GM21360 (cell line): ENCODE data around the gene DUOX1.

Source experiments
- ATAC-seq: cut with Tn5 transposase; IDR thresholded peaks from one replicate; pipeline ENCODE4 v1.9.1; 2021; ENCODE audit warnings: mild to moderate bottlenecking, moderate library complexity; ENCODE audit not compliant: unreplicated experiment

DUOX1 gene

DNA sequence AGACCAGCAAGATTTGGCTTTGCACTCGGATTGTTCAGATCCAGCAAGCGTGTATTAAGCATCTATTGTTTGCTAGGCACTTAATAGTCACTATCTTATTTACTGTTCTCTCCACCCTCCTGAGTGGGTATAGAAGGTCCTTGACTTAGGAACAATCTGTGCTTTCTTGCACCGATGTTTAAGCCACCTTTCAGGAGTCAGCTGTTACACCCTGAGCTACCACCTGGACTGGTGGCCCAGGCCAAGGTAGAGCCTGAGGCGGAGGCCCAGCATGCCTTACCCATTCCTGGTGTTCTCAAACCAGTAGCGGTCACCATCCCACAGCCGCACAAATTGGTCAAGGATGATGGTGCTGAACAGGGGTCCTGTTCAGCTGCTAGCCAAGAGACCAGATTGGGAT lies 10.0 kb downstream of the DUOX1 start:
- ATAC-seq = no peak

DNA sequence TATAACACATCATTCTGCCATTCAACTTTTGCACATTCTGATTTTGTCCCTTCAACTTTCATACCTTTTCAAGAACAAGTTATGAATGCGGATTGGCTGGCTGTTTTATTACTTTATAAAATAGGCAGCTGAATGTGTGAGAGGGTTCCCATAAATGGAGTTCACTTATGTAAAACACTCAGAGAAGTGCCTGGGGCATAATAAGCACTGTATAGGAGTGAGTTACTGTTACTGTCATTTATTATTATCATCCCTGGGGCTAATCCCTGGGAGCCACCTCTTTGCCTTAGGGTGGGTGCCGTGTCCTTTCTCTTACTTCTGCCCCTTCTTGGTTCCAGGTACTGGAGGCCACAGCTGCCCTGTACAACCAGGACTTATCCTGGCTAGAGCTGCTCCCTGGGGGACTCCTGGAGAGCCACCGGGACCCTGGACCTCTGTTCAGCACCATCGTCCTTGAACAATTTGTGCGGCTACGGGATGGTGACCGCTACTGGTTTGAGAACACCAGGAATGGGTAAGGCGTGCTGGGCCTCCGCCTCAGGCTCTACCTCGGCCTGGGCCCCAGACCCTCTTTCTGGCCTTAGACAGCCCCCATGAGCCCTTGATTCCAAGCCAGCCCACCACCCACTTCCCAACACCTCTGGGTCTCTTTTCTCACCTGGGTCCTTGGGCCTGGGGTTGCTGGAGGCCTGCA lies 10.9 kb downstream of the DUOX1 start:
- ATAC-seq = no peak

DNA sequence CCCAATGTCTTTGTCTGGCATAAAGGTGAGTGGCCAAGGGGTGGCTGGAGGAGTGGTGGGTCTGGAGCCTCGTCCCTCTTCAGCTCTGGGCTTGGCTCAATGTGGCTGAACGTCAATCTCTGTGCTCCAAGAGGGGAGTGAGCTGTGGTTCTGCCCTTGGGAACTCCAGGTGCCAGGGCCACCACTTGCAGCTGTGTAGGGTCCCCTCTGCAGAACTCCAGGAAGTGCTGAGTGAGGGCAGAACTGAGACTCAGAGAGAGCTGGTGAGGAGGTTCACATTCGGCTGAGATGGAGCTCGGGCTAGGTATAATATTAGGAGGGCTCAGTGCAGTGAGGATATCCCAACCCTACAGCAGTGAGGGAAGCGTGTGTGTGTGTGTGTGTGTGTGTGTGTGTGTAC lies 11.6 kb downstream of the DUOX1 start:
- no peak for ATAC-seq

- no peak for ATAC-seq
These were observed 13.3 kb downstream of the DUOX1 start for GRCh38 chr15:45143056-45143455.

DNA sequence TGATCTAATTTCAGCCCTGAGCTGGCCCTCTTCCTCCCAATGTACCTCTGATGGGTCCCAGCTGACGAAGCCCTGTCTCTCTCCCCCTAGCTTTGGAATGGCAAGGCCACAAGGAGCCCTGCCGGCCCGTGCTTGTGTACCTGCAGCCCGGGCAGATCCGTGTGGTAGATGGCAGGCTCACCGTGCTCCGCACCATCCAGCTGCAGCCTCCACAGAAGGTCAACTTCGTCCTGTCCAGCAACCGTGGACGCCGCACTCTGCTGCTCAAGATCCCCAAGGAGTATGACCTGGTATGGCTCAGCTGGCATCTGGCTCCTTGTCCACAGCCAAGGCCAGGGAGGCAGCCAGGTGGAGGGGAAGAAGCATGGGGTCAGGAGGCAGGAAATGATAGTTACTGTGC lies 14.2 kb downstream of the DUOX1 start:
- ATAC-seq = no peak

DNA sequence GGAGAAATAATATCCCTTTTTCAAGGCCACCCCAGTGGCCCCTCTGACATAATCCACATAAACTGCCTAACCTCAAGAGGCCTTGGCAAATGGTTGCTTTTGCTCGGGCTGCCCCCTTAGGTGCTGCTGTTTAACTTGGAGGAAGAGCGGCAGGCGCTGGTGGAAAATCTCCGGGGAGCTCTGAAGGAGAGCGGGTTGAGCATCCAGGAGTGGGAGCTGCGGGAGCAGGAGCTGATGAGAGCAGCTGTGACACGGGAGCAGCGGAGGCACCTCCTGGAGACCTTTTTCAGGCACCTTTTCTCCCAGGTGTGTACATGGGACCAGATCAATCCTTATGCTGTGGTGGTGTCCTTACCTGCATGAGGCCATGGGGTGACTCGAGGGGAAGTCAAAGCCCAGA lies 15.0 kb downstream of the DUOX1 start:
- no peak for ATAC-seq

GRCh38 chr15:45146405-45146804 lies 16.6 kb downstream of the DUOX1 start:
- no peak for ATAC-seq

DNA sequence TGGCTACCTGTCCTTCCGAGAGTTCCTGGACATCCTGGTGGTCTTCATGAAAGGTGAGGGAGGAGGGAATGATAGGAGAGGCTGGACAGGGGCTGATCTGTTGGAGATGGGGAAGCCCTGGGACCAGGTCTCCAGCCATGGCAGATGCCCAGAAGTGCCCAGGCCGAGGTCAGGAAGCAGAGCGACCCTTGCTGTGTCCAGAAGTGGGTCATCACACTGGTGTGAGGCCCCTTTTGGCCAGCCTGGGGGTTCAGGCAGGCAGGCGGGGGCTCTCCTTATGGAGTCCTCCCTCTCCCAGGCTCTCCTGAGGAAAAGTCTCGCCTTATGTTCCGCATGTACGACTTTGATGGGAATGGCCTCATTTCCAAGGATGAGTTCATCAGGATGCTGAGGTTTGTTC lies 17.8 kb downstream of the DUOX1 start:
- ATAC-seq = no peak

- ATAC-seq = no peak
These were observed 18.6 kb downstream of the DUOX1 start for GRCh38 chr15:45148076-45149059.

- no peak for ATAC-seq
These were observed 19.3 kb downstream of the DUOX1 start for GRCh38 chr15:45149060-45149459.

DNA sequence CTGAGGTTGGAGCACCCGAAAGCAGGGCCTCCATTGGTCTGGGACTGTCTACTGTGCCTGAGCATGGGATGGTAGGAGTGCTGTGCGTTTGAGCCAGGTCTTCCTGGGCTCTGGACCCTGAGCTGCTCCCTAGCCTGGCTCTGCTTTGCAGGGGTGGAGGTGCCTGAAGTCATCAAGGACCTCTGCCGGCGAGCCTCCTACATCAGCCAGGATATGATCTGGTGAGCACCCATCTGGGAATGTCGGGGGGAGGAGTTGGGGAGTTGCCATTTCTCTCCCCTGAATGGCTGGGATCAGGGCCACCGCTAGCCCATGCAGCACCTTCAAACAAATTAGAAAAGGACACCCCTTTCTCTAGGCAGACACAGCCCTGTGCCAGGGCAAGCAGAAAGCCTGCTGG lies 20.7 kb downstream of the DUOX1 start:
- ATAC-seq = no peak

GRCh38 chr15:45150997-45151396 lies 21.2 kb downstream of the DUOX1 start:
- no peak for ATAC-seq

DNA sequence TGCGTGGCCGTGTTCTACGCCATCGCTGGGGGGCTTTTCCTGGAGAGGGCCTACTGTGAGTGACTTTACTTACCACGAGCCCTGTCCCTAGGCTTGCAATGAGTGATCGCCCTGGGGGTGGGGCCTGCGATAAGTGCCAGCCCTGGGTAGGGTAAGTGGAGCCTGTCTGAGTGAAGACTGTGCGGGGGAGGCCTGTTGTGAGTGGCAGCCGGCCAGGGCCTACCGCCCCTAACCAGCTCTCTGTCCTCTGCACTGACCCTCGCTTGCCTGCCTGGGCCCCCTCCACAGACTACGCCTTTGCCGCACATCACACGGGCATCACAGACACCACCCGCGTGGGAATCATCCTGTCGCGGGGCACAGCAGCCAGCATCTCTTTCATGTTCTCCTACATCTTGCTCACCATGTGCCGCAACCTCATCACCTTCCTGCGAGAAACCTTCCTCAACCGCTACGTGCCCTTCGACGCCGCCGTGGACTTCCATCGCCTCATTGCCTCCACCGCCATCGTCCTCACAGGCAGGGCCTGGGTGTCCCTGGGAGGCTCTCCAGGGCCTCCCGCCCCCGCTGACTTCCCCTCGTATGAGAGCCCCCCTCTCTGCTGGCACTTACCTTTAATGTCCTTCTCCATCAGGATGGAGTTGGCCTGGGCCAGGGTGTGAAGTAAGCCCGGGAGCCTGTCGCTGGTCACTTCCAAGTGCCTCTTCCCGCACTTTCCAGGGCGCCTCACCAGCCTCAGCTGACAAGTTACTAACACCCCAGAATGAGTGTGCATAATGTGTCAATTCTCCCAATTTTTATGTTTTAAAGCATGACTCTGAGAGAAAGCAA lies 22.4 kb downstream of the DUOX1 start:
- ATAC-seq = no peak

DNA sequence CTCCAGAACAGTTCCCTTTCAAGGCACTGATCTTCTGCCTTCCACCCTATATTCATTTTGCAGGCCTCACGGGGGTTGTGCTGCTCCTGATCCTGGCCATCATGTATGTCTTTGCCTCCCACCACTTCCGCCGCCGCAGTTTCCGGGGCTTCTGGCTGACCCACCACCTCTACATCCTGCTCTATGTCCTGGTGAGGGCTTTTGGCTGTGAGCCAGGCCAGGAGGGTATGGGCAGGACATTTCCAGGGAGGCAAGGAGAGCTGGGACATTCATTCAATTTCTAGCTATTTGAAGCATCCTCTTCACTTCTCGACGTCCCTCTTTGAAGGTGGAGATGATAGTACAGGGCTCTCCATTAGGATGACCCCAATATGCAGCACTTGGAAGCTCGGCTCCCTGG lies 25.9 kb downstream of the DUOX1 start:
- ATAC-seq = no peak

DNA sequence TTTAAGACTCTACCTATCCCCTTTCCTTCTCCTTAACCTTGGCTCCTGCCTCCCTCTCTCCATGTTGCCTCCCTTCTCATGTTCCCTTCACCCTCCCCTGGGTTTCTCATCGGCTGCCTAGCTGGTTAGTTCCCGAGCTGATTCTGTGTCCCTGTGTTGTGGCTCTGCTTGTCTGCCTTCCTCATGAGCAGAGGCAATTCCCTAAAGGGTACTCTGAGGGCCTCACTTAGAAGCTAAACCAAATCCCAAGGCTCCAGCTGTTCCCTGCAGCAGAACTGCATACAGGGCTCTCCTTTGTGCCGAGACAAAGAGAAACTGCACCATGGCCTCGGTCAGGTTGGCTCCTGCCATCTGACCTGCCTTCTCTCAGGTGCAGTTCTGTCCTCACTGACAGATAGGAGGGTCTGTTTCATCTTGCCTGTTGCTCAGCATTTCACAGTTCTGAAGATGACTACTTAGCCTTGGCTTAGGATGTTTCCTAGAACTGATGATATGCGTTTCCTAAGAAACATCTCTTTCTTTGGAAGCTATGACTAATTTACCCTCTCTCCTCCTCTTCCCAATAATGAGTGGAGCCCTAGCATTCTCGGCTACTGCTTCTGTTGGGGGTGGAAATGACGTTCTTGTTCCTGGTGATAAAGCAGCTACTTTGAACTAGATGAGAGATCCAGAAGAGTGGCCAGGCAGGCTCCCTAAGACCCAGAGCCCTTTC lies 27.1 kb downstream of the DUOX1 start:
- ATAC-seq = no peak

DNA sequence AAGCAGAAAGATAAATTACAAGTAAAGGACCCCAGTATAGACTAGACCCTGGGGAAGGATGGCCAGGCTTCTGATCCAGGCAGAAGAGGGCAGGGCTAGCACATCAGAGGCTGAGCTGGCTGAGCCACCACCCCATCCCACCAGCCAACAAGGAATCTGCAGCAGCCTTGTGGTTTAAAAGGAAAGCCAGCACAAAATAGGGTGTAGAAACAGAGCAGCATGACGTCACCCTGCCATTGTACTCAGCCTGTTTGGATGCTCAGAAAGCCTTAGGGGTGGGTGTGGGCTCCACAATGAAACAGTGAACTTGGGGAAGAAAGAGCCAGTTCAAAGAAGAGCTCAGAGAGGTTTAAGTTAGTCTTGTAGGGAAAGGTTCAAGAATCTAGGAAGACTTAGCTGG lies 28.2 kb downstream of the DUOX1 start:
- no peak for ATAC-seq

GRCh38 chr15:45161666-45162065 lies 31.9 kb downstream of the DUOX1 start:
- no peak for ATAC-seq

DNA sequence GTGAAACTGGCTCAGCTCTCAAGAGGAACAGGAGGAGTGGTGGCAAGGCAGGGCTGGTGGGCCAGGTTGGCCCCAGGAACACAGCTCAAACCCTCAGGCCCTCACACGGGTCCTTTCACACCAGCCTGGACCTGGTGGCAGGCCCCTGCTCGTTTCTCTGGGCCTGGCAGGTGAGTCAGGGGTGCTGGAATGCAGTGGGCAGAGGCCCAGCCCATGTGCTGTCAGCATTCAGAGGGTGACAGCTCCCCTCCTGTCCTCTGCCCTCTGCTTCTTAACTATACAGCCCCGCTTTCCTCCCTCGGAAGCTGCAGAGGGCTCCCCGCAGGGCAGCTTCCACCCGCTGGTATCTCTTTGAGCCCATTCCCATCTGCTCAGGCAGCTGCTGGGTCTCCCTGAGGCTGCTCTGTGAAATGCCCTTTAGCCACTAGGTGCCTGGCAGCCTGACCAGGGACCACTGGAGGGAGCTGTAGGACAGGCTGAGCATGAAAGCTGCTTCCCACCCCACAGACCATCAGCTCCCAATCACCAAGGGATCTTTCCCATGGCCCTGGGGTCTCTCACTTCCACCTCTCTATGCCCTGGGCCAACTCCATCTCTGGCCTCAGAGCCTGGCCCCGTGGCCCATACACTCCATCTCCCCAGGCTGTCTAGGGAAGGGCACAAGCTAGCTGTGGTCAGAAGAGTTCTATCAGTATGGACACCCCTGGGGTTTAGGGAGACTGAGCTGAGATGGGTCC lies 33.1 kb downstream of the DUOX1 start:
- ATAC-seq = no peak

- no peak for ATAC-seq
These were observed 33.7 kb downstream of the DUOX1 start for GRCh38 chr15:45163508-45163856.

DNA sequence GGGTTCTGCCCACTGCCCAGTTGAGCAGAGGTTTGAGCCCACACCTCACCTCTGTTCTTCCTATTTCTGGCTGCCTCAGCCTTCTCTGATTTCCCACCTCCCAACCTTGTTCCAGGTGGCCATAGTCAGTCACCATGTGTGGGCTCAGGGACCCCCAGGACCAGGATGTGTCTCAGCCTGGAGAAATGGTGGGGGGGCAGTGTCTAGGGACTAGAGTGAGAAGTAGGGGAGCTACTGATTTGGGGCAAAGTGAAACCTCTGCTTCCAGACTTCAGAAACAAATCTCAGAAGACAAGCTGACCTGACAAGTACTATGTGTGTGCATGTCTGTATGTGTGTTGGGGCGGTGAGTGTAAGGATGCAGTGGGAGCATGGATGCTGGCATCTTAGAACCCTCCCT lies 35.1 kb downstream of the DUOX1 start:
- ATAC-seq = no peak
